VCaP (cell line): ENCODE measurements around the gene ALDH16A1.

Source experiments
- H3K27ac ChIP-seq: fragments of 450-650 bp; 2 replicates; pipeline ENCODE4 v1.5.1; 2017
- TF ChIP-seq, protein P1 (sequence below): fragments of 450-650 bp; conservative IDR thresholded peaks from 2 replicates; pipeline ENCODE4 v1.5.1; 2017; ENCODE audit warnings: mild to moderate bottlenecking, moderate library complexity

Gene ALDH16A1

DNA sequence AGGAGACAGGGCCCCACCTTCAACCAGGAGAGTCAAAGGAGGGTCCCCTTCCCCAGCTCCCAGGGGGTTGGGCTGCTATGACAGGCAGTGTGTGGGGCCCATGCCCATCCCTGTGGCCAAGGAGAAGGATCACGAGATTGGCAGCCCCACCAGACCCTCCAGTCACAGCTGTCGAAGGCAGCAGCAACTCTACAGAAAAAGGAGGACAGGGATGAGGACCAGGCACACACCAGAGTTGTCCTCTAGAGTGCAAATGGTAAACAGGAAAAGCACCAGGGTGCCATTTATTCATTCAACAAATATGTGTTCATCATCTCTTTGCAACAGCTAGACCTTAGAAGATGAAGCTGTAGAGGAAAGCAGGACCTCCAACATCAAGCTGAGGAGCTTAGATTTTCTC lies 33.9 kb upstream of the ALDH16A1 start:
- H3K27ac ChIP-seq, result no peak overlapping the region
- TF ChIP-seq, protein P1, sequence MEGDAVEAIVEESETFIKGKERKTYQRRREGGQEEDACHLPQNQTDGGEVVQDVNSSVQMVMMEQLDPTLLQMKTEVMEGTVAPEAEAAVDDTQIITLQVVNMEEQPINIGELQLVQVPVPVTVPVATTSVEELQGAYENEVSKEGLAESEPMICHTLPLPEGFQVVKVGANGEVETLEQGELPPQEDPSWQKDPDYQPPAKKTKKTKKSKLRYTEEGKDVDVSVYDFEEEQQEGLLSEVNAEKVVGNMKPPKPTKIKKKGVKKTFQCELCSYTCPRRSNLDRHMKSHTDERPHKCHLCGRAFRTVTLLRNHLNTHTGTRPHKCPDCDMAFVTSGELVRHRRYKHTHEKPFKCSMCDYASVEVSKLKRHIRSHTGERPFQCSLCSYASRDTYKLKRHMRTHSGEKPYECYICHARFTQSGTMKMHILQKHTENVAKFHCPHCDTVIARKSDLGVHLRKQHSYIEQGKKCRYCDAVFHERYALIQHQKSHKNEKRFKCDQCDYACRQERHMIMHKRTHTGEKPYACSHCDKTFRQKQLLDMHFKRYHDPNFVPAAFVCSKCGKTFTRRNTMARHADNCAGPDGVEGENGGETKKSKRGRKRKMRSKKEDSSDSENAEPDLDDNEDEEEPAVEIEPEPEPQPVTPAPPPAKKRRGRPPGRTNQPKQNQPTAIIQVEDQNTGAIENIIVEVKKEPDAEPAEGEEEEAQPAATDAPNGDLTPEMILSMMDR, result no peak

DNA sequence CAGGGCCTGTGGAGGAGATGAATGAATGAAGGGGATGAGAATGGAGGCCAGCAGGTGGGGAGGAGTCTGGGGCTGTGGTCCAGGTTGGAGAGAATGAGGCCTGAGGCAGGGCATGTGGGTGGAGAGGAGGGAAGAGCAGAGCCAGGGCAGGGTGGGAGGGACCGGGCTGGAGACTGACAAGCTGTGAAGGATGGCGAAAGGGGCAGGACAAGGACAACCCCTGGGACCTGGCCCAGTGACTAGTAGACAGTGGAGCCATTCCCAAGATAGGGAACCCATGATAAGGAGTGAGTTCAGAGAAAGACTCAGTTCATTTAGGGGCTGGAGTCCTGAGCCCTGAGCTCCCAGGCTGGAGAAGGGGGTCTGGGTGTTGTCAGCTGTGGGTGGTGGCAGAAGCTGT lies 32.8 kb upstream of the ALDH16A1 start:
- H3K27ac ChIP-seq, result no peak overlapping the region
- TF ChIP-seq, protein P1, result no peak

DNA sequence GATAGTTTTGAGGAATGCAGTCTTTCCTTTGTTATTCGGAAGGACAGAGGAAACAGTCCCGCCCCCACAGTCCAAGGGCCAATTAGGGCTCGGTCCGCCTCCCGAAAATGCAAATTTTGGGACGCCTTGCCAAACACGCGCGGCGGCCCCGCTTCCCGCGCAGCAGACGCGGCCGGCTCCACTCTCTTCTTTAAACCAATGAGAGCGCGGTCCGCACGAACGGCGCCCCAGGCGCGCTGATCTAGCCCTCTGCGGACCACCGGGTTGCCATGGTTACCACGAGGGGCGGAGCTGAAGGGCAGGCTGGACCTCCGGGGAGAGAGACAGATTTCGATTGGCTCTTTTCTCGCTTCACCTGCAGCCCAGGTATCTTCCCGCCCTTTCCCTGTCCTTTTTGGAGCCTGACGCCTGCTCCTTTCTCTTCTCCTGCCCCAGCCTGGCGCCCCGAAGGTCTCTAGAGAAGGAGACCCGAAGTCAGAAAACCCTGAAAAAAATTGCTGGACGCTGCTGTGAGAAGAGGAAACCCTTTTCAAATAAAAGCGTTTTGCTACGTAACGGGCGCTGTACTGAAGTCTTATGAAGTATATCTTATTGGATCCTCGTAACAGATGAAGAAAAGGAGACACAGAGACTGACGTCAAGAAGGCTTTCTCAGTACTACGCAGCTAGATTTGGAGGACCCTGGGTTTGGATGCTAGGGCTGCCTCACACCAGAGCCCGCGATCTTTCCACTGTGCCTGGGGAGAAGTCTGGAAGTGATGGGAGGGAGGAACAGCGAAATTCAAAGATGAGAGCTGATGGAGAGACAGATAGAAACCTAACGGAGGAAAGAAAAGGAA lies 31.8 kb upstream of the ALDH16A1 start:
- TF ChIP-seq, protein P1, result no peak
- H3K27ac ChIP-seq, result no peak overlapping the region

DNA sequence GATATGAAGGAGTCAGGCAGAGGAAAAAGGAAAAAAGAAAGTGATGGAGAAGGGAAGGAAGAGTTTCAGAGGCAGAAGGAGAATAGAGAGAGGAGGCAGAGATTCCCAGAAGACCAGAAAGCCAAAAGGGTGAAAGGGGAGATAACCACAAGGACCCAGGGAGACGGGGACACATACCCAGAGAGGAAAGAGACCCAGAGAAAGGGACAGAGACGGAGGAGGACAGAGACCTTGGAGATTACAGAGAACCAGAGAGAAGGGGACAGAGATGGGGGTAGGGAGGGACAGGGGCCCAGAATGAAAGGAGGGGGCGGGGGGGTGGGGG lies 31.2 kb upstream of the ALDH16A1 start:
- no peak overlapping the region for H3K27ac ChIP-seq
- TF ChIP-seq, protein P1, result no peak

DNA sequence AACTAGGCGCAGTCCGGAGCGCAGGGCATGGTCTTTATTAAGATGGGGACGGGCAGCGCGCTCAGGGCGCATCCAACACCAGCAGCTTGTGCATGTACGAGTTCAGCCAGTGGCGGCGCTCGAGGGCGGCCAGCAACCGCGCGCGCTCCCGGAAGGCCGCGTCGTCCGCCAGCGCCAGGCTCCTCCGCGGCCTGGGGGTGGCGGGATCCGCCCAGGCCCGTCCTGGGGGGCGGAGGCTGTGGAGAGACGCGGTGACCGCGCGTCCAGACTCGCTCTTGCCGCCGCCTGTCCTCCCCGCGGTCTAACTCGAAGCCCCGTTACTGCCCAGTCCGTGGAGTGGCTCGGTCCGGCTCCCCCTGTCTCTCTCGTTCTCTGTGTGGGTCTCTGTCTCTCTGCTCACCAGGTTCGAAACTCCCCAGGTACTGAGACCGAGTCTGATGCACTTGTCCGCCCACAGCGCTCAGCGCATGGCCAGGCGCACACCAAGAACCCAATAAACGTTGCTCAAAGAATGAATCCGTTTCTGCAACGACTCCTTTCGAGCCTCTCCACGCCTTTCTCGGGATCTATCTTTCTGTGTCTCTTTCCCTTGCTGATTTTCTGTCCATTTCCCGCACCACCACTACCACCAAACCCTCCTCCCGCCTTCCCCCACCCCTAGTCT lies 30.5 kb upstream of the ALDH16A1 start:
- no peak overlapping the region for H3K27ac ChIP-seq
- TF ChIP-seq, protein P1, result peak; percentile 15; the same call in 1 of the 2 replicates

DNA sequence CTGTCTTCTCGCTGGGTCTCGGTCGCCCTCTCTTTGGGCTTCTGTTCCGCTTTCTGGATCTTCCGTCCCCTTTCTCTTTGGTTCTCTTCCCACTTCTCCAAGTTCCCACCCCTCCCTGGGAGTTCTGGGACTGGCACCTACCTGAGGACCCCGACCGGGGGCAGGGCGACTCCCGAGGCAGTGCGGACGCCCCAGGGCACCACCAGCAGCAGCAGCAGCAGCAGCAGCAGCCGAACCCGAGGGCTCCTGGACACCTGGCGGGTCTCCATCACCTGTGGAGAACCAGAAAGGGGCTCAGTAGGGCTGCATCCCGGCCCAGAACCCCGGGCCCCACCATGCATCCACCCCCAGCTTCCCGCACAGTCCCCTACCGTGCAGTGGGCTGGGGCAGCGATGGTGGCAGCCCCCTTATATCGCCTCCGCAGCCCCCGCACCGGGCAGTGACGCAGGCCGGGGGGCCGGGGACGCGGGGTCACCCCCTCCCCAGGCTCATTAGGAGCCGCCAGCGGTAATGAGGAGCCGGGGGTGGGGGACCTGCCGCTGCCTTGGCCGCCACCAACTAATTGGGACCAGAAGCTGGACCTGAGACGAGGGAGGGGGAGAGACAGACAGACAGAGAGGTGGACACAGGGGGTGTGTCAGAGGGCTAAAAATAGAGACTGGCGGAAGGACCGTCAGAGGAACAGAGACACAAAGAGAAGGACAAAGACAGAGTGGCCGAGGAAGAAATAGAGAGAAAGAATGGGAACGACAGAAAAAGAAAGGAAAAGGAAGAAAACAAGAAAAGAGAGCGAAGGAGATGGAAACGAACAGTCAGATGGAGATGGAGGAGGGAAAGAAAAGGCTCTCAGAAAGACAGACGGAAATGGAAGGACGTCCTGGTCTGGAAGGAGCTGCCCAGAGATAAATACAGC lies 29.7 kb upstream of the ALDH16A1 start, which contains the start of gene PTH2:
Gene PTH2 (minus strand): TSS at position 371 of the 914 bp plus-strand sequence. CDS start 102 bp downstream, at position 269.
- TF ChIP-seq, protein P1, result no peak
- no peak within 1 kb of the TSS for H3K27ac ChIP-seq

DNA sequence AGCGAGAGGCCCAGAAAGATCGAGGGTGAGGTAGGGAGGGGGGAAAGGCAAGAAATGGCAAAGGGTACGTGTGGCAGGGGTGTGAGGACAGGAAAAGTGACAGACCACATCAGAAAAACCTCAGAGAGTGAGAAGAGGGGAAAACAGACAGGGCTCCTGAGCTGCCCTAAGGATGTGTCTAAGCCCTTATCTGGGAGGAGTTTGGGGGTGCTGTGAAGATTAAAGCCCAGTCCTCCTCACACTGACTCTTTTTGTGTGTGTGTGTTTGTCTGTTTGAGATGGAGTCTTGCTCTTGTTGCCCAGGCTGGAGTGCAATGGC lies 29.1 kb upstream of the ALDH16A1 start:
- no peak overlapping the region for H3K27ac ChIP-seq
- TF ChIP-seq, protein P1, result no peak
